GM06990 (cell line): ENCODE results near the gene ABI3BP.

Source experiments
- DNase-seq: peaks from one replicate; pipeline ENCODE4 v3.0.0-alpha.2; 2011; ENCODE audit not compliant: insufficient read length; ENCODE audit errors: extremely low read depth
- H3K27me3 ChIP-seq: replicated peaks from 2 replicates; pipeline ENCODE4 v1.6.0; 2011; ENCODE audit warnings: low read length; ENCODE audit not compliant: control insufficient read depth, insufficient read depth
- H3K36me3 ChIP-seq: 2 replicates; pipeline ENCODE4 v1.5.1; 2011; ENCODE audit warnings: low read length; ENCODE audit not compliant: control insufficient read depth, insufficient read depth
- H3K4me3 ChIP-seq: replicated peaks from 2 replicates; pipeline ENCODE4 v1.5.1; 2011; ENCODE audit warnings: low read depth, mild to moderate bottlenecking, control low read depth, low read length
- CTCF ChIP-seq: IDR thresholded peaks from 2 replicates; pipeline ENCODE4 v1.5.1; 2011; ENCODE audit warnings: low read length, control low read depth, mild to moderate bottlenecking, inconsistent platforms; ENCODE audit not compliant: insufficient read depth, poor library complexity, severe bottlenecking

Gene ABI3BP

DNA sequence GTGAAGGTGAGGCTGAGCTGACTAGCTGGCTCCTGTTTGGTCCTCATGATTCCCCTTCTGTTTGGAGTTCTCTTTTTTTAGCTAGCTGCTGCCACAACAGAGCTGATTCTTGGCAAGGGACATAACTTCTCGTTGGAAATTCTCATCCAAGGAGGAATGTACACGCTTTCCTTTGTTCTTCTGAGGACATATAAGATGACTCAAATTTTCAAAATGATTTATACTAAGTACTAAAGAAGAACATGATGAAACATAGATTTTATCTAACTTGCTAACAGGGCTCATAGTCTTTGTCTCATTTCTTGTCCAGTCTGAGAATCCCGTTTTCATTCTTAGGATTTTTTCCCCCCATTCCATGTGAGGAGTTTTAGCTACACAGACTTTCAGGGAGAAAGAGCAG is 286.9 kb downstream of the ABI3BP start:
- H3K4me3 ChIP-seq, result no peak overlapping the region
- no peaks in the 10 kb centered on the region for H3K27me3 ChIP-seq
- DNase-seq, result no peak
- no peak for TF ChIP-seq CTCF
- H3K36me3 ChIP-seq, result no peaks in the 10 kb centered on the region

DNA sequence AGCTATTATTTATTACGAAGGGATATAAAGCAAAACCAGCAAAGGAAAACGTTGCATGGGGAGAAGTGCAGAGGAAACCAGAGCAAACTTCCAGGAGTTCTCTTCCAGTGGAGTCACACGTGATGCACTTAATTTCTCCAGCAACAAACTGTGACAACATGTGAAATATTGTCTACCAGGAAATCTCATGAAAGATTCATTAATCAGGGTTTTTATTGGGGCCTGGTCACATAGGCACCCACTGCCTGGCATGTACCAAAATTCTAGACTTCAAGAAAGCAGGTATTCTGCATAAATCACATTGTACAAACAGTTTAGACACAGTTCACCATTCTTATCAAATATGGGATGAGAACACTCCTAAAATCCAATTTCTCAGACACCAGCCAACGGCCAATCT is 289.4 kb downstream of the ABI3BP start:
- TF ChIP-seq CTCF, result no peak

DNA sequence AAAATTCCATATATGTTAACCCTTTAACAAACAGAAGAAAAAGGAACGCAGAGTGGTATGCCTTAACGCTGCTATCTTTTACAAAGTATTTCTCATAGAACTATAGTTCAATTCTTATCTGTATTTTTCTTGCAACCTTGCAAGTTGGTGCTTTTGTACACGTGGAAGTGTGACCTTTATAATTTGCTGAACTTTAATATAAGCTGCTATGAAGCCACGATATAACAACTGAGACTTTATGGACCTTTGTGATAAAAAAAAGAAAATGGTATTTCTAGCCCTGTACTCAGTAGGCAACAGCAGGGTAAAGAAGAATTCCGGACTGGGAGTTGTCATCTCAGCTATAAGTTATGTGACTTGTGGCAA is 290.3 kb downstream of the ABI3BP start:
- no peaks in the 10 kb centered on the region for H3K36me3 ChIP-seq
- no peak for TF ChIP-seq CTCF
- no peak overlapping the region for H3K4me3 ChIP-seq
- no peak for DNase-seq
- H3K27me3 ChIP-seq, result no peaks in the 10 kb centered on the region

More for the DNA sequence above, 289.4 kb downstream of the ABI3BP start:
- Histone ChIP-seq H3K27me3 (no peaks in the 10 kb centered on the region), H3K4me3 (no peak overlapping the region), H3K36me3 (no peaks in the 10 kb centered on the region)
- no peak for DNase-seq

DNA sequence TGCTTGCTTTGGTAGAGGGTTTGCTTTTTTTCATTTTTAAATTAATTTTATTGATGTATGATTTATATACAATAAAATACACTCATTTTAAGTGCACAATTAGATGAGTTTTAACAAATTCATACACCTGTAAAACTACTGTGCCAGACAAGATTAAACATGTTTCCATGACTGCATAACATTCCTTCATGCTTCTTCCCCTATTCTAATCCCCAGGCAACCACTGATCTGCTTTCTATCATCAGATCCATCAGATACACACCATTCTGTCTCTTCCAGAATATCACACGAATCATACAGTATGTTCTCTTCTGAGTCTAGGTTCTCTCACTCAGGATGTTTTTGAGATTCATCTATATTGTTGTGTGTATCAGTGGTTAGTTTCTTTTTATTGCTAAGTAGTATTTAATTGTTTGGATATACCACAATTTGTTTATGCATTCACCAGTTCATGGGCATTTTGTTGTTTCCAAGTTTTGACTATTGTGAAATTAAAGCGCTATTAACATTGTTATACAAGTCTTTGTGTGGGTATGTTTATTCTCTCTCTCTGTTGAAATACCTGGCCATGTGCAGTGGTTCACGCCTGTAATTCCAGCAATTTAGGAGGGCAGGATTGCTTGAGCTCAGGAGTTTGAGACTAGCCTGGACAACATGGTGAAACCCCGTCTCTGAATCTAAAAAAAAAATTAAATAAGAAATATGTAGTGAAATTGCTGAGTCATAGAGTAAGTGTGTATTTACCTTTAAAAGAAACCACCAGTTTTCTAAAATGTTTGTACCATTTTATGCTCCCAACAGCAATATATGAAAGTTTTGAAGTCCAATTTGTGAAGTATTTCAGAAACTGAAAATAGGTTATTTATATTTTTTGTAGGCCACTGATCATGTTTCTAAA is 290.9 kb downstream of the ABI3BP start:
- Histone ChIP-seq H3K36me3 (no peaks in the 10 kb centered on the region), H3K4me3 (no peak overlapping the region), H3K27me3 (no peaks in the 10 kb centered on the region)
- TF ChIP-seq CTCF, result no peak
- DNase-seq, result no peak

- no peak for TF ChIP-seq CTCF
- H3K27me3 ChIP-seq, result no peaks in the 10 kb centered on the region
These were observed 292.5 kb downstream of the ABI3BP start for GRCh38 chr3:100700708-100701107.

More at GRCh38 chr3:100700708-100701107, 292.5 kb downstream of the ABI3BP start:
- no peaks in the 10 kb centered on the region for H3K36me3 ChIP-seq
- no peak overlapping the region for H3K4me3 ChIP-seq
- no peak for DNase-seq
